ENCODE results near the gene PIK3IP1.

PIK3IP1 gene

DNA sequence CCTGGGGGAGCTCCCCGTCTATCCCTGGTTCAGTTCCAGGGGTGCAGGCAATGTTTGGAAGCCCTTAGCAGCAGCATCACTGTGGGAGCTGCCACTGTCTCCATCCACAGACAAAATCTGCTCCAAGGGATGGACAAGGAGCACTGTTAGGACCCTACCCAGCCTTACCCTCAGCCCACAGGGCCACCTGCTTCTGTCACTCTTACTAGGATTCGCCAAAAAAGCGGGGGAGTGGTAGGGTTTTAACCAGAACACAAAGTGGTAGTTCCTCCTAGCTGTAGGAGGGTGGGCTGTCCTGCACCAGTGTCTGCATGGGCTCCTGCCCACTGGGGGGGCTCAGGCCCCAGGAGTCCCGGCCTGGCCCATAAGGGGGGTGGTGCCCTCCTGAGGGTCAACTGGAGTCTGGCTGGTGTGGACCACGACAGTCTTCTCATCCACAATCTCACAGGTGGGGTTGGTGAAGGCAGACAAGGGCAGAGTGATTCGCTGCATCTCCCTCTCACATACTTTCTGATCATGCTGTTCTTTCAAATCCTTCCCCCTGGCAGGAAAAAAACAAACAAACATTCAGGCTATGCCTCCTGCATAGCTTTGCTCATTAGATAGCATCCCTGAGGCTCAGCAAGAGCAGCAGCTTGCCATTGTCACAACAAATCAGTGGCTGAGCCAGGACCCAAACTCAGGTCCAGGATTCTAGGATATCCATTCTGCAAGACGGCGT lies 9.4 kb downstream of the PIK3IP1 start:
- Histone ChIP-seq H2AFZ (ENCODE audit: low read length) (no peak overlapping the region), H4K8ac (ENCODE audit: low read depth, low read length) (no peak overlapping the region), H3K18ac (ENCODE audit: low read length) (no peak overlapping the region), H3K36me3 (replicated peaks in 1 of 2; ENCODE audit: control insufficient read depth in 2 of 2, insufficient read depth in 2 of 2, low read length in 2 of 2) (peaks cover 15 to 44% of the 10 kb centered on the region in 2 donors), H3K27me3 (ENCODE audit: control insufficient read depth in 3 of 3, insufficient read depth in 3 of 3, low read depth in 1 of 3, low read length in 3 of 3) (no peaks in the 10 kb centered on the region), H2AK5ac (ENCODE audit: low read depth, low read length) (no peak overlapping the region), H2BK15ac (ENCODE audit: low read length) (no peak overlapping the region), H3K9ac (ENCODE audit: low read depth, low read length, poor library complexity) (no peak overlapping the region), H3K4ac (ENCODE audit: low read length) (no peak overlapping the region), H3K4me3 (ENCODE audit: low read length in 2 of 2) (no peak overlapping the region), H3K14ac (ENCODE audit: low read length) (no peak overlapping the region), H3K4me1 (ENCODE audit: control insufficient read depth in 2 of 2, insufficient read depth in 1 of 2, low read depth in 1 of 2, low read length in 2 of 2) (peaks cover 6 to 9% of the 10 kb centered on the region in 2 donors), H3K79me1 (ENCODE audit: low read depth, low read length) (no peaks in the 10 kb centered on the region), H4K91ac (ENCODE audit: low read depth, low read length, poor library complexity) (no peak overlapping the region), H2BK12ac (ENCODE audit: low read length) (no peak overlapping the region), H3K27ac (replicated peaks; ENCODE audit: low read length) (no peak overlapping the region), H3K4me2 (ENCODE audit: insufficient read depth, low read length, poor library complexity, severe bottlenecking) (no peak overlapping the region), H3K9me3 (replicated peaks in 1 of 2; ENCODE audit: control insufficient read depth in 2 of 2, insufficient read depth in 1 of 2, low read depth in 1 of 2, low read length in 2 of 2) (no peaks in the 10 kb centered on the region), H2BK120ac (ENCODE audit: low read depth, low read length) (no peak overlapping the region), H3K23ac (ENCODE audit: low read depth, low read length, poor library complexity) (no peak overlapping the region), H2BK5ac (ENCODE audit: low read length) (no peak overlapping the region)
- DNase-seq (ENCODE audit: low spot score) = no peak
- no CpG with 5 or more reads among the region's 8 CpGs for WGBS, 2 donors (ENCODE audit: extremely low coverage in 2 of 2, insufficient read length in 2 of 2, insufficient replicate concordance in 1 of 2)

DNA sequence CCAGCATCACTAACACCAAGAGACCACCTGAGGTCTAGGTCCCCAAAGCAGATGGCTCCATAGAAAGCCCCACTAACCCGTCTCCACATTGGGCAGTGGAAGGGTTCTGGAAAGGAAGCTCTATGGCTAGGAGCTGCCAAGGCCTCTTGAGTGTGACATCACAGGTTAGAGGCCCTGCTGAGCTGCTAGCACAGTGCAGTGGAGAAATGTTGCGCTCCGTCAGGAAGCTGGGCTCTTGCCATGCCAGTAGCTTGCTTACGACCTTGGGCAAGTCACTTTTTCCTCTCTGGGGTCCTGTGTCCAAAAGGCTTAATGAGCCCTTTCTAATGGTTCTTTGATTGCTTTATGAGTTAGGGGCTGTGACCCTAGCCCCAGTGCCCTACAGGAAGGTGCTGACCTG lies 10.6 kb downstream of the PIK3IP1 start:
- H2BK15ac ChIP-seq (ENCODE audit: low read length) = no peak overlapping the region
- H3K4me1 ChIP-seq (ENCODE audit: control insufficient read depth in 2 of 2, insufficient read depth in 1 of 2, low read depth in 1 of 2, low read length in 2 of 2) = peaks cover 6 to 9% of the 10 kb centered on the region in 2 donors
- H2BK120ac ChIP-seq (ENCODE audit: low read depth, low read length) = no peak overlapping the region
- H4K91ac ChIP-seq (ENCODE audit: low read depth, low read length, poor library complexity) = no peak overlapping the region
- H3K18ac ChIP-seq (ENCODE audit: low read length) = no peak overlapping the region
- H3K4me3 ChIP-seq (ENCODE audit: low read length in 2 of 2) = no peak overlapping the region
- no peak overlapping the region for H4K8ac ChIP-seq (ENCODE audit: low read depth, low read length)
- H3K4ac ChIP-seq (ENCODE audit: low read length) = no peak overlapping the region
- WGBS, 2 donors (ENCODE audit: extremely low coverage in 2 of 2, insufficient read length in 2 of 2, insufficient replicate concordance in 1 of 2) = no CpG with 5 or more reads among the region's 4 CpGs
- no peak overlapping the region for H2BK12ac ChIP-seq (ENCODE audit: low read length)
- H3K79me1 ChIP-seq (ENCODE audit: low read depth, low read length) = no peaks in the 10 kb centered on the region
- no peak overlapping the region for H3K23ac ChIP-seq (ENCODE audit: low read depth, low read length, poor library complexity)
- peaks cover 15 to 56% of the 10 kb centered on the region in 2 donors for H3K36me3 ChIP-seq (replicated peaks in 1 of 2; ENCODE audit: control insufficient read depth in 2 of 2, insufficient read depth in 2 of 2, low read length in 2 of 2)
- no peak overlapping the region for H3K27ac ChIP-seq (replicated peaks; ENCODE audit: low read length)
- H2AFZ ChIP-seq (ENCODE audit: low read length) = no peak overlapping the region
- DNase-seq (ENCODE audit: low spot score) = no peak
- H3K9me3 ChIP-seq (replicated peaks in 1 of 2; ENCODE audit: control insufficient read depth in 2 of 2, insufficient read depth in 1 of 2, low read depth in 1 of 2, low read length in 2 of 2) = no peaks in the 10 kb centered on the region
- no peak overlapping the region for H3K9ac ChIP-seq (ENCODE audit: low read depth, low read length, poor library complexity)
- H3K14ac ChIP-seq (ENCODE audit: low read length) = no peak overlapping the region
- no peak overlapping the region for H2BK5ac ChIP-seq (ENCODE audit: low read length)
- H3K27me3 ChIP-seq (ENCODE audit: control insufficient read depth in 3 of 3, insufficient read depth in 3 of 3, low read depth in 1 of 3, low read length in 3 of 3) = no peaks in the 10 kb centered on the region
- no peak overlapping the region for H3K4me2 ChIP-seq (ENCODE audit: insufficient read depth, low read length, poor library complexity, severe bottlenecking)
- H2AK5ac ChIP-seq (ENCODE audit: low read depth, low read length) = no peak overlapping the region

GRCh38 chr22:31279821-31280505 lies 12.3 kb downstream of the PIK3IP1 start:
- H3K4me2 ChIP-seq (ENCODE audit: insufficient read depth, low read length, poor library complexity, severe bottlenecking) = no peak overlapping the region
- no peak overlapping the region for H2AFZ ChIP-seq (ENCODE audit: low read length)
- no peak overlapping the region for H3K18ac ChIP-seq (ENCODE audit: low read length)
- H3K4me1 ChIP-seq (ENCODE audit: control insufficient read depth in 2 of 2, insufficient read depth in 1 of 2, low read depth in 1 of 2, low read length in 2 of 2) = peaks cover 6 to 8% of the 10 kb centered on the region in 2 donors
- H4K8ac ChIP-seq (ENCODE audit: low read depth, low read length) = no peak overlapping the region
- no peak overlapping the region for H2AK5ac ChIP-seq (ENCODE audit: low read depth, low read length)
- H3K36me3 ChIP-seq (replicated peaks in 1 of 2; ENCODE audit: control insufficient read depth in 2 of 2, insufficient read depth in 2 of 2, low read length in 2 of 2) = peaks cover 18 to 70% of the 10 kb centered on the region in 2 donors
- no peak overlapping the region for H2BK12ac ChIP-seq (ENCODE audit: low read length)
- H2BK120ac ChIP-seq (ENCODE audit: low read depth, low read length) = no peak overlapping the region
- H3K9ac ChIP-seq (ENCODE audit: low read depth, low read length, poor library complexity) = no peak overlapping the region
- no peak for DNase-seq (ENCODE audit: low spot score)
- no peak overlapping the region for H2BK5ac ChIP-seq (ENCODE audit: low read length)
- no peak overlapping the region for H4K91ac ChIP-seq (ENCODE audit: low read depth, low read length, poor library complexity)
- H3K14ac ChIP-seq (ENCODE audit: low read length) = no peak overlapping the region
- H3K79me1 ChIP-seq (ENCODE audit: low read depth, low read length) = no peaks in the 10 kb centered on the region
- no peak overlapping the region for H3K27ac ChIP-seq (replicated peaks; ENCODE audit: low read length)
- no peak overlapping the region for H3K4me3 ChIP-seq (ENCODE audit: low read length in 2 of 2)
- H3K23ac ChIP-seq (ENCODE audit: low read depth, low read length, poor library complexity) = no peak overlapping the region
- no peaks in the 10 kb centered on the region for H3K9me3 ChIP-seq (replicated peaks in 1 of 2; ENCODE audit: control insufficient read depth in 2 of 2, insufficient read depth in 1 of 2, low read depth in 1 of 2, low read length in 2 of 2)
- H2BK15ac ChIP-seq (ENCODE audit: low read length) = no peak overlapping the region
- H3K27me3 ChIP-seq (ENCODE audit: control insufficient read depth in 3 of 3, insufficient read depth in 3 of 3, low read depth in 1 of 3, low read length in 3 of 3) = no peaks in the 10 kb centered on the region
- no peak overlapping the region for H3K4ac ChIP-seq (ENCODE audit: low read length)

DNA sequence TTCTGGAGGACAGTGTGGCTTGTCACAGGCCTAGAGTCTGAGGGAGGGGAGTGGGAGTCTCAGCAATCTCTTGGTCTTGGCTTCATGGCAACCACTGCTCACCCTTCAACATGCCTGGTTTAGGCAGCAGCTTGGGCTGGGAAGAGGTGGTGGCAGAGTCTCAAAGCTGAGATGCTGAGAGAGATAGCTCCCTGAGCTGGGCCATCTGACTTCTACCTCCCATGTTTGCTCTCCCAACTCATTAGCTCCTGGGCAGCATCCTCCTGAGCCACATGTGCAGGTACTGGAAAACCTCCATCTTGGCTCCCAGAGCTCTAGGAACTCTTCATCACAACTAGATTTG lies 13.0 kb downstream of the PIK3IP1 start:
- H3K4me3 ChIP-seq (ENCODE audit: low read length in 2 of 2) = no peak overlapping the region
- DNase-seq (ENCODE audit: low spot score) = no peak
- H2BK5ac ChIP-seq (ENCODE audit: low read length) = no peak overlapping the region
- H4K8ac ChIP-seq (ENCODE audit: low read depth, low read length) = no peak overlapping the region
- H3K27me3 ChIP-seq (ENCODE audit: control insufficient read depth in 3 of 3, insufficient read depth in 3 of 3, low read depth in 1 of 3, low read length in 3 of 3) = no peaks in the 10 kb centered on the region
- no peaks in the 10 kb centered on the region for H3K79me1 ChIP-seq (ENCODE audit: low read depth, low read length)
- peaks cover 2 to 3% of the 10 kb centered on the region in 2 donors for H3K4me1 ChIP-seq (ENCODE audit: control insufficient read depth in 2 of 2, insufficient read depth in 1 of 2, low read depth in 1 of 2, low read length in 2 of 2)
- H3K23ac ChIP-seq (ENCODE audit: low read depth, low read length, poor library complexity) = no peak overlapping the region
- no peak overlapping the region for H3K14ac ChIP-seq (ENCODE audit: low read length)
- H2BK12ac ChIP-seq (ENCODE audit: low read length) = no peak overlapping the region
- no peak overlapping the region for H3K27ac ChIP-seq (replicated peaks; ENCODE audit: low read length)
- H2AFZ ChIP-seq (ENCODE audit: low read length) = no peak overlapping the region
- H2AK5ac ChIP-seq (ENCODE audit: low read depth, low read length) = no peak overlapping the region
- H2BK120ac ChIP-seq (ENCODE audit: low read depth, low read length) = no peak overlapping the region
- no peak overlapping the region for H3K4me2 ChIP-seq (ENCODE audit: insufficient read depth, low read length, poor library complexity, severe bottlenecking)
- H2BK15ac ChIP-seq (ENCODE audit: low read length) = no peak overlapping the region
- H3K18ac ChIP-seq (ENCODE audit: low read length) = no peak overlapping the region
- H3K36me3 ChIP-seq (replicated peaks in 1 of 2; ENCODE audit: control insufficient read depth in 2 of 2, insufficient read depth in 2 of 2, low read length in 2 of 2) = peaks cover 22 to 75% of the 10 kb centered on the region in 2 donors
- H4K91ac ChIP-seq (ENCODE audit: low read depth, low read length, poor library complexity) = no peak overlapping the region
- H3K9me3 ChIP-seq (replicated peaks in 1 of 2; ENCODE audit: control insufficient read depth in 2 of 2, insufficient read depth in 1 of 2, low read depth in 1 of 2, low read length in 2 of 2) = no peaks in the 10 kb centered on the region
- H3K4ac ChIP-seq (ENCODE audit: low read length) = no peak overlapping the region
- H3K9ac ChIP-seq (ENCODE audit: low read depth, low read length, poor library complexity) = no peak overlapping the region

Measured in neuronal stem cell (in vitro differentiated cells).